GM12878 (cell line): Measurements from ENCODE around the gene JTB. TPM values are rescaled to one million over a fixed set of nuclear protein-coding genes. Genes with fewer than 3 reads are reported as not detected.

Experiments
- ATAC-seq: fragments of 200-7000 bp; cut with Tn5 transposase; 3 replicates; pipeline ENCODE4 v1.9.1; 2020; ENCODE audit warnings: mild to moderate bottlenecking, moderate library complexity
- BruUV-seq: library from RNA; stranded (reverse); fragments of 400-500 nt; replicated peaks from 2 replicates; lab custom pipeline; 2021; lab: Mats Ljungman, UMichigan
- CTCF ChIA-PET: fragments of 300-600 bp; sonication (Branson Sonifier 250); formaldehyde crosslinking; extraction: SDS; loops from one replicate; lab custom pipeline; 2021; ENCODE audit warnings: inconsistent platforms; lab: Yijun Ruan, JAX
- POLR2A ChIA-PET: fragments of 350-600 bp; formaldehyde crosslinking; extraction: SDS; loops from one replicate; lab custom pipeline; 2021; ENCODE audit warnings: inconsistent platforms; lab: Charles Lee
- RAD21 ChIA-PET: fragments of 300-600 bp; sonication (Branson Sonifier 250); formaldehyde crosslinking; loops from one replicate; lab custom pipeline; 2023; ENCODE audit warnings: antibody characterized with exemption; ENCODE audit not compliant: unreplicated experiment; lab: Charles Lee
- SMC1A ChIA-PET: fragments of 300-600 bp; sonication (Branson Sonifier 250); formaldehyde crosslinking; loops from one replicate; lab custom pipeline; 2023; ENCODE audit not compliant: unreplicated experiment, uncharacterized antibody; lab: Charles Lee
- DNase-seq: peaks from one replicate; pipeline ENCODE4 v3.0.0-alpha.2; 2011; ENCODE audit warnings: low read depth, low spot score
- FAIRE-seq: peaks from 3 replicates; lab custom pipeline; 2011; peaks lifted over from hg19 to GRCh38; lab: Jason Lieb, UNC
- H2AFZ ChIP-seq: 2 replicates; pipeline ENCODE4 v1.6.0; 2011; ENCODE audit warnings: low read depth, low read length, control low read depth; ENCODE audit not compliant: control insufficient read depth
- H3K27ac ChIP-seq: 2 replicates; pipeline ENCODE4 v1.5.1; 2011; ENCODE audit warnings: control low read depth; ENCODE audit not compliant: control insufficient read depth, insufficient read depth
- H3K27me3 ChIP-seq, 2 experiments: replicated peaks in 1 of 2; 2 replicates each; pipeline versions ENCODE4 v1.6.0 to v1.6.1; 2011; ENCODE audit warnings: low read length in 1 of 2; ENCODE audit not compliant: control insufficient read depth in 2 of 2, insufficient read depth in 2 of 2
- H3K36me3 ChIP-seq, 2 experiments: 2 replicates each; pipeline ENCODE4 v1.5.1; 2011; ENCODE audit warnings: low read length in 1 of 2; ENCODE audit not compliant: control insufficient read depth in 2 of 2, insufficient read depth in 2 of 2
- H3K4me1 ChIP-seq: 2 replicates; pipeline ENCODE4 v1.6.1; 2011; ENCODE audit warnings: mild to moderate bottlenecking, low read length, moderate library complexity, mixed read lengths; ENCODE audit not compliant: control insufficient read depth, insufficient read depth
- H3K4me2 ChIP-seq: 2 replicates; pipeline ENCODE4 v1.6.0; 2011; ENCODE audit warnings: control low read depth; ENCODE audit not compliant: control insufficient read depth, insufficient read depth
- H3K4me3 ChIP-seq: fragments of 200-600 bp; sonication (generic); 2 replicates; pipeline ENCODE4 v1.5.1; 2016
- H3K79me2 ChIP-seq: 2 replicates; pipeline ENCODE4 v1.6.0; 2011; ENCODE audit warnings: low read length; ENCODE audit not compliant: control insufficient read depth, insufficient read depth
- H3K9ac ChIP-seq: 2 replicates; pipeline ENCODE4 v1.8.0; 2011; ENCODE audit warnings: low read length, control low read depth, mixed read lengths; ENCODE audit not compliant: control insufficient read depth, insufficient read depth
- H3K9me3 ChIP-seq: replicated peaks from 3 replicates; pipeline ENCODE4 v1.5.1; 2011; ENCODE audit warnings: mild to moderate bottlenecking, low read length; ENCODE audit not compliant: control insufficient read depth, insufficient read depth
- H4K20me1 ChIP-seq: 2 replicates; pipeline ENCODE4 v1.6.0; 2011; ENCODE audit not compliant: control insufficient read depth, insufficient read depth
- NFYB ChIP-seq: IDR thresholded peaks from 2 replicates; pipeline ENCODE4 v1.6.1; 2011; ENCODE audit warnings: low read depth, mild to moderate bottlenecking, low read length, improper control_type of control experiment, moderate library complexity; ENCODE audit not compliant: insufficient read depth
- RELA ChIP-seq: fragments of 450-650 bp; IDR thresholded peaks from 2 replicates; pipeline ENCODE4 v1.8.0; 2014; ENCODE audit warnings: borderline replicate concordance; ENCODE audit not compliant: partially characterized antibody
- WGBS: methylation state at CpG from one replicate; pipeline ENCODE4 v1.1.6; 2016; ENCODE audit warnings: low lambda C conversion rate; ENCODE audit not compliant: insufficient replicate concordance, insufficient coverage; ENCODE audit errors: missing lambda C conversion rate; 5-methylcytosine and 5-hydroxymethylcytosine counted together
- in situ Hi-C: fragments of 300-500 bp; cut with MboI; formaldehyde crosslinking; loops from 9 replicates; pipeline ENCODE4 v1.14.3; 2018; ENCODE audit warnings: mixed read lengths
- intact Hi-C: fragments of 100-400 bp; cut with micrococcal nuclease; formaldehyde crosslinking; loops from one replicate; pipeline ENCODE4 v1.14.2; 2022; ENCODE audit not compliant: unreplicated experiment
- polyA plus RNA-seq, 11 experiments: library from polyadenylated mRNA; depleted of rRNA in 4 of 11; unstranded in 6 of 11; stranded (reverse) in 5 of 11; fragments of >200 nt; fragmentation: Nextera tagmentation in 4 of 11; fragmentation: Illumina TruSeq in 1 of 11; extraction: Ambion mirVana in 4 of 11; extraction: Trizol in 1 of 11; gene quantifications; 1 replicate in 1 of 11; 2 replicates in 10 of 11; pipeline versions ENCODE4 v1.2.1 to v1.2.3, GENCODE V29; 2011 to 2016; ENCODE audit warnings: inconsistent platforms in 2 of 11, missing spikeins in 2 of 11, low read depth in 1 of 11
- total RNA-seq, 4 experiments: library from RNA; depleted of rRNA in 3 of 4; stranded (reverse); fragments of >200 nt in 3 of 4; fragmentation: Illumina TruSeq in 1 of 4; extraction: Trizol in 1 of 4; gene quantifications; 2 replicates each; pipeline versions ENCODE4 v1.2.1 to v1.2.3, GENCODE V29; 2013 to 2021
- TF ChIP-seq, protein P1 (sequence below): fragments of 450-650 bp; IDR thresholded peaks from 2 replicates; pipeline ENCODE4 v1.6.1; 2018; ENCODE audit warnings: mild to moderate bottlenecking, low read depth, moderate library complexity; ENCODE audit not compliant: partially characterized antibody

The JTB gene
- total and polyA plus RNA-seq, 10 of the 15 experiments (the other 5 are each of a cell fraction or from before 2014, with no cell fraction given), result 25.0 to 298 (median 155) TPM

DNA sequence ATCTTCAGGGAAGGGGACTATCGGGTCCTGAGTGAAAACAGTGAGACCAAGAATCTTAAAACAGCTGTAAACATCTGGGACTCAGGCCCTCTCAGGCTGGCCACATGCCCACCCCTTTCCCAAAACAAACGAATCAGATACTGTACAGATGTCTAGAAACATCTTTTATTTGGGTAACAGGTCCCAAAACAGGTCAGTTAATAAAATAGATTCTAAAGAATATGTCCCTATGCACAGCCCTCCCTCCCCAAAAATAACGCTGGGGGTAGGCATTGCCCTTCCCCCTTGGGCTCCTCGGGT, 18.6 kb downstream of the JTB start:
- no peak for FAIRE-seq
- ChIA-PET SMC1A (interaction anchor here (0.8 to 6.9 kb wide), 2 partner anchors 8 to 14 kb away, joined by 5 to 31 read pairs; partner anchors contain the start of gene CREB3L4), RAD21 (interaction anchor here (0.7 to 2.0 kb wide), 8 partner anchors 8 to 390 kb away, joined by 3 to 6 read pairs (median 4); partner anchors contain the start of genes CREB3L4, DENND4B and JTB), POLR2A (interaction anchor here (0.6 to 5.5 kb wide), 9 partner anchors 8 to 261 kb away, joined by 3 to 38 read pairs (median 3); partner anchors contain the start of genes CREB3L4, DENND4B, JTB and UBAP2L), CTCF (interaction anchor here (0.7 to 5.0 kb wide), 3 partner anchors 13 to 313 kb away, joined by 3 to 27 read pairs (median 3); partner anchors contain the start of gene DENND4B)
- TF ChIP-seq, protein P1, sequence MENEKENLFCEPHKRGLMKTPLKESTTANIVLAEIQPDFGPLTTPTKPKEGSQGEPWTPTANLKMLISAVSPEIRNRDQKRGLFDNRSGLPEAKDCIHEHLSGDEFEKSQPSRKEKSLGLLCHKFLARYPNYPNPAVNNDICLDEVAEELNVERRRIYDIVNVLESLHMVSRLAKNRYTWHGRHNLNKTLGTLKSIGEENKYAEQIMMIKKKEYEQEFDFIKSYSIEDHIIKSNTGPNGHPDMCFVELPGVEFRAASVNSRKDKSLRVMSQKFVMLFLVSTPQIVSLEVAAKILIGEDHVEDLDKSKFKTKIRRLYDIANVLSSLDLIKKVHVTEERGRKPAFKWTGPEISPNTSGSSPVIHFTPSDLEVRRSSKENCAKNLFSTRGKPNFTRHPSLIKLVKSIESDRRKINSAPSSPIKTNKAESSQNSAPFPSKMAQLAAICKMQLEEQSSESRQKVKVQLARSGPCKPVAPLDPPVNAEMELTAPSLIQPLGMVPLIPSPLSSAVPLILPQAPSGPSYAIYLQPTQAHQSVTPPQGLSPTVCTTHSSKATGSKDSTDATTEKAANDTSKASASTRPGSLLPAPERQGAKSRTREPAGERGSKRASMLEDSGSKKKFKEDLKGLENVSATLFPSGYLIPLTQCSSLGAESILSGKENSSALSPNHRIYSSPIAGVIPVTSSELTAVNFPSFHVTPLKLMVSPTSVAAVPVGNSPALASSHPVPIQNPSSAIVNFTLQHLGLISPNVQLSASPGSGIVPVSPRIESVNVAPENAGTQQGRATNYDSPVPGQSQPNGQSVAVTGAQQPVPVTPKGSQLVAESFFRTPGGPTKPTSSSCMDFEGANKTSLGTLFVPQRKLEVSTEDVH, result peak; percentile 15
- TF ChIP-seq RELA (no peak), NFYB (no peak)
- H3K4me2 ChIP-seq, result peak overlapping the region; percentile 59
- H3K79me2 ChIP-seq, result peaks cover 72% of the 10 kb centered on the region
- DNase-seq, result no peak
- WGBS, result 22% methylated on average over 4 of the region's 4 CpGs
- H3K27ac ChIP-seq, result peak overlapping the region; percentile 93; the same call in 1 of the 2 replicates
- intact Hi-C loops, result no loop called here
- in situ Hi-C loops, result no loop called here
- no peak overlapping the region for H2AFZ ChIP-seq
- H3K4me3 ChIP-seq, result no peak overlapping the region; the same call in 1 of the 2 replicates
- BruUV-seq, result no TSS peak
- no peaks in the 10 kb centered on the region for H3K27me3 ChIP-seq
- ATAC-seq, result no peak
- H3K9ac ChIP-seq, result peak overlapping the region; percentile 21; the same call in 1 of the 2 replicates
- peaks cover 14% of the 10 kb centered on the region; the same call in 1 of the 2 replicates for H3K4me1 ChIP-seq
- H3K36me3 ChIP-seq, result peaks cover 13 to 23% of the 10 kb centered on the region in 2 experiments
- H3K9me3 ChIP-seq, result no peaks in the 10 kb centered on the region
- peaks cover 12% of the 10 kb centered on the region; the same call in 1 of the 2 replicates for H4K20me1 ChIP-seq
